GM12892 (cell line): ENCODE measurements around the gene HIPK4.
"Not testable (repeated sequence)": the region's sequence is repeated elsewhere in the genome, so short reads cannot be mapped to it uniquely, and the experiment has no call there.

ENCODE experiments used
- POLR2A ChIP-seq: IDR thresholded peaks from 2 replicates; pipeline ENCODE4 v1.6.1; 2011; ENCODE audit warnings: low read depth, low read length, control low read depth
- TAF1 ChIP-seq: IDR thresholded peaks from 2 replicates; pipeline ENCODE4 v1.6.1; 2011; ENCODE audit warnings: low read depth, mild to moderate bottlenecking, control low read depth, low read length, borderline replicate concordance

DNA sequence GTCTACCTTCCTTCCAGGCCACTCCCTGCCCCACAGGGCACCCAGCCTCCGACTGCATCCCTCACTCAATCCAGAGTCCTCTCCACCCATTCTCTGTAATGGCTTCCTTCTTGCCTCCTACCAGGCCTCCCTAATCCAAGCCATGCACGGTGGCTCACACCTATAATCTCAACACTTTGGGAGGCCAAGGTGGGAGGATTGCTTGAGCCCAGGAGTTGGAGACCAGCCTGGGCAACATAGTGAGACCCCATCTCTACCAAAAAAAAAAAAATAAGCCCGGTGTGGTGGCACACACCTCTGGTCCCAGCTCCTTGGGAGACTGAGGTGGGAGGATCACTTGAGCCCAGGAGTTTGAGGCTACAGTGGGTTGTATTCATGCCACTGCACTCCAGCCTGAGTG, 19.7 kb downstream of the HIPK4 start:
- not testable (repeated sequence) for TF ChIP-seq TAF1, POLR2A
